ENCODE data around the gene CRISP1. TPM values are rescaled to one million over a fixed set of nuclear protein-coding genes. Genes with fewer than 3 reads are reported as not detected.

Gene CRISP1
- total RNA-seq, 4 donors from 2014 or later: not detected

- no peaks in the 10 kb centered on the region for H3K9me3 ChIP-seq
These were observed 2.7 kb upstream of the CRISP1 start for GRCh38 chr6:49868951-49869529.

GRCh38 chr6:49856282-49856681, 10.1 kb downstream of the CRISP1 start:
- in situ Hi-C loops (cut with MboI; ENCODE audit: low sequenced_read_pairs in 4 of 4) (loop anchor here in 1 of 4 donors (10.0 kb wide), 1 partner anchor 321 kb away; no protein-coding TSS in a partner anchor), intact Hi-C loops (cut with DNase I; ENCODE audit: low total_unique reads) (no loop called here)
- DNase-seq: no peak
- Histone ChIP-seq H3K4me3 (no peak overlapping the region), H3K27ac (no peak overlapping the region), H3K27me3 (no peaks in the 10 kb centered on the region), H3K9me3 (no peaks in the 10 kb centered on the region), H3K36me3 (no peaks in the 10 kb centered on the region), H3K4me1 (no peaks in the 10 kb centered on the region)
- TF ChIP-seq POLR2A (IDR thresholded peaks at IDR 0.05) (no peak), CTCF (IDR thresholded peaks at IDR 0.05 in 4 of 5, conservative IDR thresholded peaks at IDR 0.05 in 1 of 5) (no peak)
- no peak for ATAC-seq

More at GRCh38 chr6:49868951-49869529, 2.7 kb upstream of the CRISP1 start:
- no peak for DNase-seq
- H3K36me3 ChIP-seq: no peaks in the 10 kb centered on the region
- intact Hi-C loops (cut with DNase I; ENCODE audit: low total_unique reads) (no loop called here), in situ Hi-C loops (cut with MboI; ENCODE audit: low sequenced_read_pairs in 4 of 4) (no loop called here)
- H3K27me3 ChIP-seq: no peaks in the 10 kb centered on the region
- no peak overlapping the region for H3K4me3 ChIP-seq
- TF ChIP-seq POLR2A (IDR thresholded peaks at IDR 0.05) (no peak), CTCF (IDR thresholded peaks at IDR 0.05 in 4 of 5, conservative IDR thresholded peaks at IDR 0.05 in 1 of 5) (no peak)
- no peaks in the 10 kb centered on the region for H3K4me1 ChIP-seq
- H3K27ac ChIP-seq: no peak overlapping the region
- no peak for ATAC-seq

- H3K9me3 ChIP-seq: no peaks in the 10 kb centered on the region
- ATAC-seq (no peak), DNase-seq (no peak)
- H3K27ac ChIP-seq: no peak overlapping the region
- in situ Hi-C loops (cut with MboI; ENCODE audit: low sequenced_read_pairs in 4 of 4) (loop anchor here in 1 of 4 donors (10.0 kb wide), 1 partner anchor 320 kb away; no protein-coding TSS in a partner anchor), intact Hi-C loops (cut with DNase I; ENCODE audit: low total_unique reads) (no loop called here)
- TF ChIP-seq CTCF (IDR thresholded peaks at IDR 0.05 in 4 of 5, conservative IDR thresholded peaks at IDR 0.05 in 1 of 5) (no peak), POLR2A (IDR thresholded peaks at IDR 0.05) (no peak)
- H3K4me3 ChIP-seq: no peak overlapping the region
- H3K27me3 ChIP-seq: no peaks in the 10 kb centered on the region
- no peaks in the 10 kb centered on the region for H3K4me1 ChIP-seq
- H3K36me3 ChIP-seq: no peaks in the 10 kb centered on the region
These were observed 11.1 kb downstream of the CRISP1 start for GRCh38 chr6:49855221-49855620.

- DNase-seq (no peak), ATAC-seq (no peak)
- Histone ChIP-seq H3K27me3 (no peaks in the 10 kb centered on the region), H3K4me3 (no peak overlapping the region), H3K36me3 (no peaks in the 10 kb centered on the region), H3K9me3 (no peaks in the 10 kb centered on the region), H3K27ac (no peak overlapping the region), H3K4me1 (no peaks in the 10 kb centered on the region)
- in situ Hi-C loops (cut with MboI; ENCODE audit: low sequenced_read_pairs in 4 of 4): loop anchor here in 1 of 4 donors (10.0 kb wide), 1 partner anchor 318 kb away; no protein-coding TSS in a partner anchor
- no peak for TF ChIP-seq CTCF (IDR thresholded peaks at IDR 0.05 in 4 of 5, conservative IDR thresholded peaks at IDR 0.05 in 1 of 5)
- no peak for TF ChIP-seq POLR2A (IDR thresholded peaks at IDR 0.05)
- intact Hi-C loops (cut with DNase I; ENCODE audit: low total_unique reads): no loop called here
These were observed 13.4 kb downstream of the CRISP1 start for GRCh38 chr6:49852975-49853374.

Measured in gastrocnemius medialis (tissue), 4 donors.